Liver (tissue), 3 donors: ENCODE measurements around the gene TMEM125.

Experiments used
- ATF3 ChIP-seq: IDR thresholded peaks from 2 replicates; pipeline ENCODE4 v1.6.1; 2016; ENCODE audit warnings: antibody characterized with exemption
- CTCF ChIP-seq: fragments of 150-350 bp; IDR thresholded peaks from 2 replicates; pipeline ENCODE4 v1.5.1; 2017; ENCODE audit warnings: improper control_type of control experiment, low read depth, low read length; ENCODE audit not compliant: missing input control
- EGR1 ChIP-seq, 2 donors: IDR thresholded peaks; 2 replicates each; pipeline ENCODE4 v1.6.1; 2016 to 2018; ENCODE audit warnings: antibody characterized with exemption in 2 of 2, low read depth in 2 of 2
- GABPA ChIP-seq, 2 donors: IDR thresholded peaks in 1 of 2; conservative IDR thresholded peaks in 1 of 2; 2 replicates each; pipeline ENCODE4 v1.6.1; 2016; ENCODE audit warnings: antibody characterized with exemption in 2 of 2, mild to moderate bottlenecking in 1 of 2, moderate library complexity in 1 of 2
- JUND ChIP-seq, 2 donors: IDR thresholded peaks; 2 replicates each; pipeline ENCODE4 v1.6.1; 2016; ENCODE audit warnings: antibody characterized with exemption in 2 of 2
- MAX ChIP-seq: IDR thresholded peaks from 2 replicates; pipeline ENCODE4 v1.6.1; 2016; ENCODE audit warnings: antibody characterized with exemption
- NR2F2 ChIP-seq: IDR thresholded peaks from 2 replicates; pipeline ENCODE4 v1.6.1; 2016; ENCODE audit warnings: antibody characterized with exemption
- RAD21 ChIP-seq, 2 donors: IDR thresholded peaks; 2 replicates each; pipeline ENCODE4 v1.6.1; 2016; ENCODE audit warnings: antibody characterized with exemption in 2 of 2, mild to moderate bottlenecking in 2 of 2
- REST ChIP-seq: IDR thresholded peaks from 2 replicates; pipeline ENCODE4 v1.6.1; 2016; ENCODE audit warnings: antibody characterized with exemption, mild to moderate bottlenecking
- SP1 ChIP-seq: IDR thresholded peaks from 2 replicates; pipeline ENCODE4 v1.6.1; 2018; ENCODE audit warnings: antibody characterized with exemption, mild to moderate bottlenecking
- TAF1 ChIP-seq: conservative IDR thresholded peaks from 2 replicates; pipeline ENCODE4 v1.6.1; 2016; ENCODE audit warnings: antibody characterized with exemption, mild to moderate bottlenecking
- YY1 ChIP-seq: IDR thresholded peaks from 2 replicates; pipeline ENCODE4 v1.6.1; 2016; ENCODE audit warnings: antibody characterized with exemption, mild to moderate bottlenecking
- ZBTB33 ChIP-seq: IDR thresholded peaks from 2 replicates; pipeline ENCODE4 v1.6.1; 2016; ENCODE audit warnings: antibody characterized with exemption
- donor health status: healthy.
- donor health status: healthy.

GRCh38 chr1:43284065-43284464 lies 14.3 kb downstream of the TMEM125 start:
- TF ChIP-seq CTCF (no peak), ATF3 (no peak), GABPA (IDR thresholded peaks at IDR 0.05 in 1 of 2, conservative IDR thresholded peaks at IDR 0.05 in 1 of 2) (no peak), EGR1 (IDR thresholded peaks at IDR 0.05; ENCODE audit: low read depth in 2 of 2) (no peak), REST (no peak), MAX (no peak), SP1 (no peak), ZBTB33 (no peak), RAD21 (IDR thresholded peaks at IDR 0.05) (no peak), JUND (IDR thresholded peaks at IDR 0.05) (no peak), YY1 (no peak), NR2F2 (no peak), TAF1 (no peak)
